Central memory CD8-positive, alpha-beta T cell (primary cell): ENCODE data around the gene THRA.

ENCODE experiments used
- ATAC-seq: fragments of 150-1000 bp; cut with Tn5 transposase; replicated peaks from 2 replicates; pipeline ENCODE4 v1.10.0; 2022; ENCODE audit warnings: mild to moderate bottlenecking, moderate FRiP score, moderate number of reproducible peaks; ENCODE audit not compliant: poor library complexity, severe bottlenecking; ENCODE audit errors: extremely low read depth
- DNase-seq, 2 donors: peaks; one replicate each; pipeline ENCODE4 v3.0.0; 2021; ENCODE audit warnings: low spot score in 2 of 2
- H3K27ac Mint-ChIP-seq: one replicate; pipeline ENCODE4 v1.8.0; 2022; ENCODE audit warnings: low read depth, mild to moderate bottlenecking, moderate library complexity, mixed read lengths
- H3K27me3 Mint-ChIP-seq: one replicate; pipeline ENCODE4 v1.8.0; 2022; ENCODE audit warnings: mixed read lengths
- H3K36me3 Mint-ChIP-seq: one replicate; pipeline ENCODE4 v1.8.0; 2022; ENCODE audit warnings: mild to moderate bottlenecking, moderate library complexity, mixed read lengths; ENCODE audit not compliant: insufficient read depth
- H3K4me1 Mint-ChIP-seq: one replicate; pipeline ENCODE4 v1.8.0; 2022; ENCODE audit warnings: mixed read lengths
- H3K4me3 Mint-ChIP-seq: one replicate; pipeline ENCODE4 v1.8.0; 2022; ENCODE audit warnings: mild to moderate bottlenecking, moderate library complexity, mixed read lengths
- H3K9me3 Mint-ChIP-seq: one replicate; pipeline ENCODE4 v1.8.0; 2022; ENCODE audit warnings: mixed read lengths

The THRA gene

DNA sequence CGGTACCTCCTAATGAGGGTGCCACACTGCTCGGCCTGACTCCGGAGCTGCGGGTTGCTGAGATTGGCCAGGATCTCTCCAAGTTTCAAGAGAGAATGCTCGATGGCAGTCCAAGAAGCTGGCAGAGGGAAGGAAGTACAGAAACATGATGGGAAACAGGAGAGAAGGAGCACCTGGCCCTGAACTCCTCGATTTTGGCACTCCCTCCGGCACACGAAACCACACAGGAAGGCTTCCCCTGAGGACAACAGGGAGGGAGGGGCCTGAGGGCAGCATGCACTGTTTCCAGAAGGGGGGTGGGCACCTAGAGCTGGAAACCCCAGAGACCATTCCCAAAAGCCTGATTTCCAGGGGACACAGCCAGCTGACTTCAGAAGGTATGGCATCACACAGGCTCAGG lies 29.4 kb upstream of the THRA start:
- no peak for ATAC-seq
- Mint-ChIP-seq H3K4me3 (no peak overlapping the region), H3K27ac (no peak overlapping the region), H3K4me1 (no peaks in the 10 kb centered on the region), H3K36me3 (peaks cover 17% of the 10 kb centered on the region), H3K9me3 (no peaks in the 10 kb centered on the region), H3K27me3 (no peaks in the 10 kb centered on the region)
- no peak for DNase-seq

- H3K4me1 Mint-ChIP-seq, result no peaks in the 10 kb centered on the region
Observed at GRCh38 chr17:40034426-40035161, 28.2 kb upstream of the THRA start.

DNA sequence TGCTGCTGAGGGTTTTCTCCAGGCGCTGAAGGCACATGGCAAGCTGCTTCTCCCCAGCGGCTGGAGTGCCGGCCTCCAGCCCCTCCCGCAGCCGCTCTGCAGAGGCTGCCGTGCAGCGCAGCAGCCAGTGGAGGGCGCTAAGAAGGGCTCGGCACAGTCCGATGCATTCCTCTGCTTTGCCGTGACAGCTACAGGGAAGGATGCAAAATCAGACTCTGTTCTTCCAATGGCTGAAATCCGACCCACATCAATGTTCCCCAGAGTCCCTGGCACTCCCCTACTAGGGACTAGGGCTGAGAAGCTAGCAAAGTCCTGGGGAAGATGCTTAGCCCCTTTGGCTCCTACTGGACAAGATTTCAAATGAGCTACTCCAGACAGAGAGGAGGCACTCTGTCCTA lies 27.6 kb upstream of the THRA start:
- no peak overlapping the region for H3K4me3 Mint-ChIP-seq
- DNase-seq, result no peak
- H3K27ac Mint-ChIP-seq, result no peak overlapping the region
- ATAC-seq, result no peak
- H3K9me3 Mint-ChIP-seq, result no peaks in the 10 kb centered on the region
- H3K27me3 Mint-ChIP-seq, result no peaks in the 10 kb centered on the region
- peaks cover 10% of the 10 kb centered on the region for H3K36me3 Mint-ChIP-seq
- H3K4me1 Mint-ChIP-seq, result no peaks in the 10 kb centered on the region

More at GRCh38 chr17:40034426-40035161, 28.2 kb upstream of the THRA start:
- DNase-seq, result no peak
- H3K9me3 Mint-ChIP-seq, result no peaks in the 10 kb centered on the region
- no peak overlapping the region for H3K4me3 Mint-ChIP-seq
- no peak overlapping the region for H3K27ac Mint-ChIP-seq
- no peak for ATAC-seq
- no peaks in the 10 kb centered on the region for H3K27me3 Mint-ChIP-seq
- H3K36me3 Mint-ChIP-seq, result peaks cover 13% of the 10 kb centered on the region

DNA sequence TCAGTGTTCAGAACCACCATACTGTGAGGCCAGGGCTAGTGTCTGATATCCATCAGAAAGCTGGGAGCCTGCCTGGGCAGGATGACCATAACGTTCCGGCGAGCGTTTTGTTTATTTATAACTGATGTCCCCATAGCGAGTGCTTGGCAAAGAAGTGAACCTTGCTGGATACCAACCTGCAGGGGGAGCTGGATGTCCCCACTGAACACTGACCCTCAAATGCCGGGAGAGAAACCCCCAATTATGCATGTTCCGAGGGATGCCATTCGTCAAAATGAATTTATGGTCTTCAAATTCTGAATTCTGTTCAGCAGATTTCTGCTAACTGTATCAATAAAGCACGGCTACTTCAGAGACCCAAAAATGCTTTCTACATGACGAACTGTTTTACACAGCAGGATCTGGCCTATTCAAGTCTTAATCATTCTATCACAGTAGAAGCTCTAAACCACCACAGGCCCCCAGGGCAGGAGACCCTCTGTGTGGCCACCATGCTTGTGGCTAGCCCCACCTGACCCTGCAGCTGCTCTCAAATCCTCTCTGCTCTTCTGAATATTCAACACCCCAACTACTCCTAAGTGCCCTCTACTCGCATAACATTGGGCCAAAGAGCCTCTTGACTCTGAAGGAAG lies 23.8 kb upstream of the THRA start:
- H3K27ac Mint-ChIP-seq, result no peak overlapping the region
- no peaks in the 10 kb centered on the region for H3K27me3 Mint-ChIP-seq
- H3K4me3 Mint-ChIP-seq, result no peak overlapping the region
- H3K4me1 Mint-ChIP-seq, result no peaks in the 10 kb centered on the region
- H3K9me3 Mint-ChIP-seq, result no peaks in the 10 kb centered on the region
- DNase-seq, result no peak
- peaks cover 15% of the 10 kb centered on the region for H3K36me3 Mint-ChIP-seq
- no peak for ATAC-seq

DNA sequence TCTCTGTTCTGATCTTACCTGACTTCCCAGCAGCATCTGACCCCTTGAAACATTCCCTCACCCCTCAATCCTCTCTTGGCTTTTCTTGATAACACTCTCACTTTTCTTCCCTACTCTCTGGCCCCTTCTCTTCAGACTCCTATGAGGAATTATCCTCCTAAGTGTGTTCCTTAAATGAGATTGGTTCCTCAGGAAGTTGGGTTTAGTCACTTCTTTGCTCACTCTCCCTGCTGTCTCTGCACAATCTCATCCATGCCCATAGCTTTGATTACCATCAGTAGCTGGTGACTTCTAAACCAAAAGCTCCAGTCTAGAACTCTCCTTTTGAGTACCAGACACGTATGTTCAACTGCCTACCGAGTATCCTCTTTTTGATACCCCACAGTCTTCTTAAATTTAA lies 21.6 kb upstream of the THRA start:
- Mint-ChIP-seq H3K4me3 (no peak overlapping the region), H3K4me1 (no peaks in the 10 kb centered on the region), H3K9me3 (no peaks in the 10 kb centered on the region), H3K27ac (peak overlapping the region; percentile 11), H3K27me3 (no peaks in the 10 kb centered on the region), H3K36me3 (peaks cover 30% of the 10 kb centered on the region)
- DNase-seq (no peak), ATAC-seq (no peak)

DNA sequence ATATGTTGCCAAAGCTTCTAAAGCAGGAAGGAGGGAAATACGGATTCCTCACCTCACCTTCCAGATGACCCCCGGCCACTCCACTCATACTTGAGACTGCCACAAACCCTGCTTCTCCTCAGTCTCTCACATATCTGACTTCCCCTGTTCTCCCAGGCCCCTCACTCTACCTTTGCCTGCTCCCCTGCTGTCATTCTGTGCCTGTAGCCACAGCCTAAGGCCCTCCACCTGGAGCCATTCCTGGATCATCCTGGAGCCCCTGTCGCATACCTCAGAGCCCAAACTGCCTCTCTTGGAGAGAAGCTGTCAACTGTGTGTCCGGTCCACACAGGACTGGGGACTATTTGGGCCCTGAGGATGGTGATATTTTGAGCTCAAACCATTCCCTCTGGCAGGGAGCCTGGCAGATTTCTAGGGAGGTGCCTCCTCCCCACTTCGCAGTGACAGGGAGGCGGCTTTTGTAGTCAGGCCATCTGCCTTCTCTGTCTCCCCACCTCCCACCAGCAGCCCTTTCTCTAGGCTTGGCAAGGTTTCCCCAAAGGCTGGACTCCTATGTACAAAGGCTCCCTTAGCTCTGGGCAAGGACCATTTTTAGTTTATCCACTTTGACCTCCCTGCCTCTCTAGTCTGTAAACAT lies 6.3 kb upstream of the THRA start:
- Mint-ChIP-seq H3K27me3 (peaks cover 14% of the 10 kb centered on the region), H3K27ac (no peak overlapping the region), H3K9me3 (no peaks in the 10 kb centered on the region), H3K4me1 (peaks cover 13% of the 10 kb centered on the region), H3K4me3 (no peak overlapping the region), H3K36me3 (peaks cover 9% of the 10 kb centered on the region)
- DNase-seq (no peak), ATAC-seq (no peak)

DNA sequence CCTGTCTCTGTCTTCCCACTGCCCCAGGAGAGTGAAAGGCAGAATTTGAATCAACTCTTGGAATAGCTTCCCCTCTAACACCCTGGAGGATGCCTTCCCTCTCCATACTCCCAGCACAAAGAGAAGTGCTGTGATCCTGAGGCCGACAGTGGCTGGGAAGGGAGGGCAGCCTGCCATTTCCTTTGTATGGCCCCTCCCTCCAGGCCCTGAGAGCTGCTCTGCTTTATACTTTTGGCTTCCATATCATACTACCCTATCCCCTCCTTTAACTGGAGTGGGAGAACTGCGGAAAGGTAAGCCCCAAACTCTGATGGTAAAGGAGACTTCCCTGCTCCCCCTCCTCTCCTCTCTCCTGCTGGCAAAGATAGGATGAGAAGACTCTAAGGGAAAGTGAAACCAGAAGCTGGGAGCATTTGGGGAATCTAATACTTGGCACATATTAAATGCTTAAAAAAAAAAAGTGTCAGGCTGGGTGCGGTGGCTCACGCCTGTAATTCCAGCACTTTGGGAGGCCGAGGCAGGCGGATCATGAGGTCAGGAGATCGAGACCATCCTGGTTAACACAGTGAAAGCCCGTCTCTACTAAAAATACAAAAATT lies 4.5 kb upstream of the THRA start:
- H3K27ac Mint-ChIP-seq, result no peak overlapping the region
- peaks cover 21% of the 10 kb centered on the region for H3K4me1 Mint-ChIP-seq
- H3K9me3 Mint-ChIP-seq, result no peaks in the 10 kb centered on the region
- ATAC-seq (no peak), DNase-seq (no peak)
- peaks cover 5% of the 10 kb centered on the region for H3K36me3 Mint-ChIP-seq
- H3K4me3 Mint-ChIP-seq, result no peak overlapping the region
- peaks cover 14% of the 10 kb centered on the region for H3K27me3 Mint-ChIP-seq

DNA sequence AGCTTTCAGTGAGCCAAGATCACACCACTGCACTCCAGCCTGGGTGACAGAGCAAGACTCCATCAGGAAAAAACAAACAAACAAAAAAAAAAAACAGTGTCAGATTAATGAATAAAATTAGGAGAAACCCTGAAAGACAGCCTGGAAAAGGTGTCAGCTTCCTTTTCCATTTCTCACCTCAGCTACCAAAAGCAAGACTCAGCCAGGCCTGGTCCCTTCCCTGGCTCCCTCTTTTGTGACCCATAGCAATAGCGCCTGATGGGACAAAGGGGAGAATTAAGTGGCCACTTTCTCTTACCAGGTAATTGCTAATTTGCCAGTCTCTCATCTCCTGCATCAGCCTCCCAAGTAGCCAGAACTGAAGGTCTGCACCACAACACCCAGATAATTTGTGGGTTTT lies 3.9 kb upstream of the THRA start:
- peaks cover 5% of the 10 kb centered on the region for H3K36me3 Mint-ChIP-seq
- peaks cover 14% of the 10 kb centered on the region for H3K27me3 Mint-ChIP-seq
- ATAC-seq (no peak), DNase-seq (no peak)
- H3K4me3 Mint-ChIP-seq, result no peak overlapping the region
- no peaks in the 10 kb centered on the region for H3K9me3 Mint-ChIP-seq
- H3K4me1 Mint-ChIP-seq, result peaks cover 24% of the 10 kb centered on the region
- no peak overlapping the region for H3K27ac Mint-ChIP-seq

DNA sequence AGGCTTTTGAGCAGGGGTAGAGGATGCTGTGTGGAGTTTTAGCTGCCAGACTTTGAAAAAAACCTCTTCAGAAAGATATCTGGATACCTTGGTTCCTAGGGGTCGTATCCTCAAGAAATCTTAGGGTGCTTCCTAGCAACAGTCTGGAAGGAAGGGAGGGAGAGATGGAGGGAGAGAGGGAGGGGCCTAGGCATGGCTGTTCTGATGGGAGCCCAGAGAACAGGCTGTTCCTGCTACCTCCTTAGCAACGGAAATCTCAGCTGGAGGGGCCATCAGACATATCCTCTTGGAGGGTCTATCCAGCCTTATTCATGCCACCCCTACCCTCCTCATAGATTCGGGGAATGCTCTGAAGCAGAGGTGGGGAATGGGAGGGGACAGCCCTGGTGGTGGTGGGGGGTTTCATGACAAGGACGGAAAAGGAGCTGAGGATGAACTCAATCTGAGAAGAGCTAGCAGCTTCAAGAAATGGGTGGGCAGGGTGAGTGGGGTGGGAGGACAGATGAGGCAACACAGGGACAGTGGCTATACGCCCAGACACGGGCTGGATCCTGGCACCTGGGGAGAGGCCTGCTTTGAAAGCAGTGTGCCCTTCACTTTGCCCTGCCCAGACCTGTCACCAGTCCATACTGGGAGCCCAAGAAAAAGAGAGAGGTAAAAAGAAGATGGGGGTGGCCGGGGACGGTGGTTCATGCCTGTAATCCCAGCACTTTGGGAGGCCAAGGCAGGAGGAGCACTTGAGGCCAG lies 2.9 kb upstream of the THRA start:
- DNase-seq, result no peak

GRCh38 chr17:40060887-40061608 lies 1.7 kb upstream of the THRA start:
- no peak for ATAC-seq
- H3K27me3 Mint-ChIP-seq, result peaks cover 14% of the 10 kb centered on the region
- H3K4me3 Mint-ChIP-seq, result peak overlapping the region; percentile 86
- DNase-seq, result no peak
- no peak overlapping the region for H3K27ac Mint-ChIP-seq
- no peaks in the 10 kb centered on the region for H3K9me3 Mint-ChIP-seq
- H3K36me3 Mint-ChIP-seq, result no peaks in the 10 kb centered on the region
- H3K4me1 Mint-ChIP-seq, result peaks cover 36% of the 10 kb centered on the region

More for the DNA sequence above, 2.9 kb upstream of the THRA start:
- H3K4me3 Mint-ChIP-seq, result no peak overlapping the region
- H3K36me3 Mint-ChIP-seq, result no peaks in the 10 kb centered on the region
- H3K9me3 Mint-ChIP-seq, result no peaks in the 10 kb centered on the region
- peaks cover 14% of the 10 kb centered on the region for H3K27me3 Mint-ChIP-seq
- H3K27ac Mint-ChIP-seq, result no peak overlapping the region
- no peak for ATAC-seq
- H3K4me1 Mint-ChIP-seq, result peaks cover 28% of the 10 kb centered on the region

DNA sequence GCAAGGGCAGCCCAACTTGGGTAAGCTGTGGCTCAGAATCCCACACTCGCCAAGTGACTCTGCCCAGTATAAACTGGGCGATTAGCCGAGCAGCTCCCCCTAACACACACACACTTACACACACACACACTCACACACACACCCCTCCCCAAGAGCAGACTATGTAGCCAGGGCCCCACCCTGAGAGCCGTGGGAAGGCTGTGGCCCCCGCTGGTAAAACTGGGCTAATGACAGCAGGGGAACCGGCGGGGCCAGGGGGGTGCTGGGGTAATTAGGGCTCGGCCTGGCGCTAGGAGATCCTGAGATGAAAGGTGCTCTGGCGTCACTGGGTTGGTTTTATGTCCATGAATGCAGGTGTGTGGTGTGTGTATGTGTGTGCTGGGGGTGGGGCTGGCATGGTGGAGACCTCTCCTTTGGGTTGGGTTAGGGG lies 1.1 kb upstream of the THRA start:
- H3K27ac Mint-ChIP-seq, result no peak overlapping the region

More for the DNA sequence above, 1.1 kb upstream of the THRA start:
- peaks cover 9% of the 10 kb centered on the region for H3K27me3 Mint-ChIP-seq
- DNase-seq (no peak), ATAC-seq (no peak)
- no peaks in the 10 kb centered on the region for H3K36me3 Mint-ChIP-seq
- peaks cover 36% of the 10 kb centered on the region for H3K4me1 Mint-ChIP-seq
- H3K4me3 Mint-ChIP-seq, result peak overlapping the region; percentile 86
- H3K9me3 Mint-ChIP-seq, result no peaks in the 10 kb centered on the region
